GM12864 (cell line): ENCODE data around the gene FAM222B.

Experiments
- DNase-seq: peaks from one replicate; pipeline ENCODE4 v3.0.0-alpha.2; 2011; ENCODE audit warnings: low read depth
- H3K4me3 ChIP-seq: 2 replicates; pipeline ENCODE4 v1.5.1; 2011; ENCODE audit warnings: mild to moderate bottlenecking, low read depth, low read length, control low read depth
- TF ChIP-seq, protein P1 (sequence below): IDR thresholded peaks from 2 replicates; pipeline ENCODE4 v1.5.1; 2011; ENCODE audit warnings: low read depth, mild to moderate bottlenecking, moderate library complexity, low read length, control low read depth, inconsistent platforms; ENCODE audit errors: missing control alignments

The FAM222B gene

DNA sequence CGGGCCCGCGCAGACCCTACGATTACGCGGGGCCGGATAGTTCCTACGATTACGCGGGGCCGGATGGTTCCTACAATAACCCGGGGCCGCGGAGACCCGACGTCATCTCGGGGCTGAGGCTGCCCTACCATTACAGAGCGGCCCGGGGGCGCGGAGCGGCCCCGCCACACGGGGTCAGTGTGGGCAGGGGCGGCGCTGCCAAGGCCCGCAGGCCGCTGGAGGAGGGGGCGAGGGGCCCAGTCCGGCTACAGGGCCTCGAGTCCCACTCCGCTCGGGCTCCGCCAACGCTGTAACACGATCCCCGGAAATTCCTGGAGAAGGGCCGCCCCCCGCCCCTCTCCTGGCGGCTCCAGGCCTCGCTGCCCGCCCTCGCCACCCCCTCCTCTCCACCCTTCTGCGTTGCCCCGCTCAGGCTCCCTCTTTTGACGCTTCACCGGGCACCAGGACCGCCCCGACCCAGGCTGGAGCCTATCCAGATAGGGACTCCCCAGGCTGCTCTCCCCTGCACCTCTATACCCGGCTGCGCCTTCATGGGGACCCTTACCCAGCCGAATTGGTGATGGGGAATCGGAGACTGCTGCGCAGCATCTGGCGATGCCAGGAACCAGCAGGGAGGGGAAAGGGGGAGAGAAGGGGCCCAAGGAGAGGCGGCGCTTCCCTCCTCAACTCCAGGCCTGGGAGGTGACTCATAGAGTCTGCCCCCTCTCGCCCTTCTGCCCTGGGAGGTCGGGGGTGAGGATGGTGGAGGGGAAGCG, 124.8 kb downstream of the FAM222B start, which contains the start of gene RAB34:
TSS of gene RAB34 (minus strand) at position 291 of the 755 bp plus-strand sequence. CDS start 602 bp downstream, outside the sequence.
- H3K4me3 ChIP-seq, result peak within 1 kb of the TSS; percentile 9
- no peak for DNase-seq
- TF ChIP-seq, protein P1, sequence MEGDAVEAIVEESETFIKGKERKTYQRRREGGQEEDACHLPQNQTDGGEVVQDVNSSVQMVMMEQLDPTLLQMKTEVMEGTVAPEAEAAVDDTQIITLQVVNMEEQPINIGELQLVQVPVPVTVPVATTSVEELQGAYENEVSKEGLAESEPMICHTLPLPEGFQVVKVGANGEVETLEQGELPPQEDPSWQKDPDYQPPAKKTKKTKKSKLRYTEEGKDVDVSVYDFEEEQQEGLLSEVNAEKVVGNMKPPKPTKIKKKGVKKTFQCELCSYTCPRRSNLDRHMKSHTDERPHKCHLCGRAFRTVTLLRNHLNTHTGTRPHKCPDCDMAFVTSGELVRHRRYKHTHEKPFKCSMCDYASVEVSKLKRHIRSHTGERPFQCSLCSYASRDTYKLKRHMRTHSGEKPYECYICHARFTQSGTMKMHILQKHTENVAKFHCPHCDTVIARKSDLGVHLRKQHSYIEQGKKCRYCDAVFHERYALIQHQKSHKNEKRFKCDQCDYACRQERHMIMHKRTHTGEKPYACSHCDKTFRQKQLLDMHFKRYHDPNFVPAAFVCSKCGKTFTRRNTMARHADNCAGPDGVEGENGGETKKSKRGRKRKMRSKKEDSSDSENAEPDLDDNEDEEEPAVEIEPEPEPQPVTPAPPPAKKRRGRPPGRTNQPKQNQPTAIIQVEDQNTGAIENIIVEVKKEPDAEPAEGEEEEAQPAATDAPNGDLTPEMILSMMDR, result no peak

DNA sequence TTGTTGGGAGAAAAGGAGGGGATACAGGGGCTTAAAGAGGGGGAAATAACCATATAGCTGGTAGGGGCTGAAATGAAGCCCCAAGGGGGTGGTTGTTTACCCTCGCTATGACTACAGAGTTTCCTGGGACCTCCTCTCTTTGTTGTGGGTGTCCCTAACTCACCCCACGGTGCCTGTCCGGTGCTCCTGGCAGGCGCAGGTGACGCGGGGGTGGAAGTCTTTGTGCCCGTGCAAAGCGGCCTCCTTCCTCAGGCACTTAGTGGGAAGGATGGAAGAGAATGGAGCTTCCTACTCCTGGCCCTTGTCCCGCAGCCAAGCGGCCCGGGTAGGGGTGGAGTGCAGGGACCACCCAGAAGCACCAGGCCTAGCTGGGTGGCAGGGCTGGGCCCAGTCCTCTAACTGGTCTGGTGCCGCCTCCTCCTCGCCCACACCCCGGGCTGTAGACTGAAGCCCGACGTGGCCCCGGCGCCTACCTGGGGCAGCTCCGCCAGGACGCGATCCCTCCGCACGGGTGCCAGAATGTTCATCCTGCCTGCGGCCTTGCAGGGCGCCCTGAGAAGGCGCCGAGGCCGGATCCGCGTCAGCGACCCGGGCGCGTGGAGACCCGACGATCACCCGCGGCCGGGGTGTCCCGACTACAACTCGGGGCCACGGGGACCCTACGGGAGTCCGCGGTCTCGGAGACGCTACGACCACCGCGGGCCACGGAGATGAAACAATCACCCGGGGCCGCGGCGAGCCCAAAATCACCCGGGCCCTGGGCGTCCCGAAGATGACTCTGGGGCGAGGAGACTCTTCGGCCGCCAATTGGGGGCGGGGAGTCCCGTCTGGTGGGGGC, 125.6 kb downstream of the FAM222B start:
- TF ChIP-seq, protein P1, result no peak
- no peak for DNase-seq
- H3K4me3 ChIP-seq, result no peak overlapping the region; the same call in 1 of the 2 replicates

DNA sequence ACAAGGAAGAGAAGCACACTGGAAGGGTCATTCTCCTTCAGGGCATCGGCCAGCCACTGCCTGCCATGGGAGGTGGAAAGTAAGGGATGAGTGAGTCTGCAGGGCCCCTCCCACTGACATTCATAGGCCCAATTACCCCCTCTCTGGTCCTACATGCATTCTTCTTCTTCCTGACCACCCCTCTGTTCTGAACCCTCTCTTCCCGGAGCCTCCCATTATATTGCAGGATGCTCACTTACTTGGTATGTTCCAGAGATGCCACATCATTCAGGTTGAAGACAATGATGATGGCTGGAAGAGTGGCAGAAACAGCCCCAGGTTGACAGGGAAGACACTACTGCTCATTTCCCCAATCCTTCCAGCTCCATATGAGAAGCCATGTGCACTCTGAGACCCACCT, 127.4 kb downstream of the FAM222B start:
- DNase-seq, result no peak
- TF ChIP-seq, protein P1, result no peak
- no peak overlapping the region for H3K4me3 ChIP-seq

DNA sequence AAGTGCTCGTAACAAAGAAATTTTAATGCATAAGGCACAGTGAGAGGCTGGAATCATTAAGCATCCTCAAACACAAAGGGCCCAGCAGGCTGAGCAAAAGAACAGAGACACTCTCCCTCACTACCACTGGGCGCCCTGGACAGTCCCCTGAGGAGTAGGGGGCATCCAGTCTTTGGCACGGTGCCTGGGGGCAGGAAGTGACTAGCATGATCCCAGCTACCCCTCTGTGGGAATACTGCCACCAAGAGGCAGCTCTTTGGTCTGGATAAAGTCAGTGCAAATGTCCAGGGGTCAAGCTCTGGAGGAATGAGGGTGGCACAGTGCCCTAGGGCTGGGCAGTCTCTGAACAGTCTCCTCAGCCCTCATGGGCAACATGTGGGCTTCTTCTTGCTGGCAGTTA, 128.3 kb downstream of the FAM222B start:
- no peak overlapping the region for H3K4me3 ChIP-seq
- no peak for DNase-seq
- TF ChIP-seq, protein P1, result no peak

DNA sequence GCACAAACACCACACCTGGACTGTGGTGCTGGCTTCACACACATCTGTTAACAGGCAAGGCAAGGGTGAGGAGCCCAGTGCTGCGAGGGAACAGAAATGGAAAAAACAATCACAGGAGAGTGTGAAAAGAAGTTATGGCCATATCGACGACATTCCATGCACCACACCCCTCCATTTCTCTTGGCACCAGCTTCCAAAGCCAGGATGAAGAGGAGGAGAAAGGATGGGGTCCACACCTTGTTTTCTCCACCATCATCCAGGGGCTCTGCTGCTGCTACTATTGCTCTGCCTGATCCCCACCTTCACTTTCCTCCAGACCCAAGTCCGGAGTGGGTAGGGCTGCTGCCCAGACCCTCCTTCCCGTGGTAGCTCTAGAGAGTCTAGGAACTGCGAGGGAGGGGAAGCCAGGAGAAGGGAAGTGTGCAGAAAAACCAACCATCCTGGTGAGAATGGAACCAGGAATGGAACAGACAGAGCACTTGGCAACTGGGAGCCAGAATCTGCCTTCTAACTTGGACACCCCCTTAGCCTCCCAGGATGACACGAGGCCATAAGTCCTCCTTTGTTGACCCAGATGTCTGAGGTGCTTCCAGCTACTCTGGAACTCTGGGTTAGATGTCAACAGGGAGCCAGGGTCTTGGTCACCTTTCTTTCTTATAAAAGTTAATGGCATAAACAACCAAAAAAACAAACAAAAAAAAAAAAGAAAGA, 129.7 kb downstream of the FAM222B start:
- H3K4me3 ChIP-seq, result no peak overlapping the region
- TF ChIP-seq, protein P1, result no peak
- no peak for DNase-seq

DNA sequence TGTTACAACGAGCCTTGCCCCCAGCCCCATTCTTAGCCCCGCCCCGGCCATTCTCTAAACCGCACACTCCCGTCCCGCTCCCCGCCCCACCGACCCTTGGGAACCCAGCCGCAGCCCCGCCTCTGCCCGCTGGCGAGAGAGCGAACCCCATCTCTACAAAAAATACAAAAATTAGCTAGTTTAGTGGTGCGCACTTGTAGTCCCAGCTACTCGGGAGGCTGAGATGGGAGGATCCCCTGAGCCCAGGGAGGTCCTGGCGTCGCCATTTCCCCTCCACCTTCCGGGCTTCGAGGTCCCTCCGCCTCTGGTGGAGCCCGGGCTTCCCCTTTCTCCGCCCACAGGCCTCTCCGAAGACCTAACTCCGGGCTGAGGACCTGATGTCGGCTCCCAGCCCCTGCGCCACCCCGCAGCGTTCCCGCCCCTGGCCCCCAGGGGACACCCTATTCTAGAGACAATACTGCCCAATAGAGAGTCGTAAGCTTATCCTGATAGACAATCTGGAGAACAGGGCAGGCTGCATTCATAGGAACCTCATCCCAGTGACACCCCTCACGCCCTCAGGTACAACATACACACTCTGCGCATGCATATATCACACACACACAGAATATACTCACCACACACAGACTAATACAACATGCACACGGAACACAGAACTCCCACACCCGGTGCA, 130.4 kb downstream of the FAM222B start:
- TF ChIP-seq, protein P1, result no peak
- DNase-seq, result no peak
- peak overlapping the region; percentile 61 for H3K4me3 ChIP-seq
